ENCODE measurements around the gene RP2.

GRCh38 chrX:46837558-46838485 is 979 bp downstream of the RP2 start:
- TF ChIP-seq CTCF (IDR thresholded peaks at IDR 0.05) (no peak), EP300 (IDR thresholded peaks at IDR 0.05) (no peak), POLR2A (IDR thresholded peaks at IDR 0.05) (no peak)
